Adrenal gland (tissue), 5 donors: Measurements from ENCODE around the gene NREP.

ENCODE experiments used
- POLR2A ChIP-seq, 2 donors: fragments of 450-650 bp; IDR thresholded peaks; one replicate each; pipeline ENCODE4 v1.6.1; 2017; ENCODE audit warnings: antibody characterized with exemption in 2 of 2, mild to moderate bottlenecking in 2 of 2, moderate library complexity in 1 of 2
- TF ChIP-seq, protein P1 (sequence below), 6 experiments: fragments of 450-650 bp in 4 of 6; fragments of 200-600 bp in 2 of 6; sonication (generic) in 1 of 6; IDR thresholded peaks; 1 replicate in 5 of 6; 2 replicates in 1 of 6; pipeline versions ENCODE4 v1.5.1 to v1.8.0; 2016 to 2021; ENCODE audit warnings: antibody characterized with exemption in 6 of 6, mild to moderate bottlenecking in 2 of 6, moderate library complexity in 1 of 6
- donor health status: DM: no; HTN: no; CAD: no.

- TF ChIP-seq, protein P1, sequence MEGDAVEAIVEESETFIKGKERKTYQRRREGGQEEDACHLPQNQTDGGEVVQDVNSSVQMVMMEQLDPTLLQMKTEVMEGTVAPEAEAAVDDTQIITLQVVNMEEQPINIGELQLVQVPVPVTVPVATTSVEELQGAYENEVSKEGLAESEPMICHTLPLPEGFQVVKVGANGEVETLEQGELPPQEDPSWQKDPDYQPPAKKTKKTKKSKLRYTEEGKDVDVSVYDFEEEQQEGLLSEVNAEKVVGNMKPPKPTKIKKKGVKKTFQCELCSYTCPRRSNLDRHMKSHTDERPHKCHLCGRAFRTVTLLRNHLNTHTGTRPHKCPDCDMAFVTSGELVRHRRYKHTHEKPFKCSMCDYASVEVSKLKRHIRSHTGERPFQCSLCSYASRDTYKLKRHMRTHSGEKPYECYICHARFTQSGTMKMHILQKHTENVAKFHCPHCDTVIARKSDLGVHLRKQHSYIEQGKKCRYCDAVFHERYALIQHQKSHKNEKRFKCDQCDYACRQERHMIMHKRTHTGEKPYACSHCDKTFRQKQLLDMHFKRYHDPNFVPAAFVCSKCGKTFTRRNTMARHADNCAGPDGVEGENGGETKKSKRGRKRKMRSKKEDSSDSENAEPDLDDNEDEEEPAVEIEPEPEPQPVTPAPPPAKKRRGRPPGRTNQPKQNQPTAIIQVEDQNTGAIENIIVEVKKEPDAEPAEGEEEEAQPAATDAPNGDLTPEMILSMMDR (IDR thresholded peaks at IDR 0.05) = no peak
- TF ChIP-seq POLR2A (IDR thresholded peaks at IDR 0.05) = no peak
These were observed 13.0 kb downstream of the NREP start for GRCh38 chr5:111743988-111744387.
